Measurements from ENCODE around the gene NT5DC4. TPM values are rescaled to one million over a fixed set of nuclear protein-coding genes. Genes with fewer than 3 reads are reported as not detected.
A peak's percentile ranks its signal among the peaks of the same experiment; 100 is the strongest.

Gene NT5DC4
- total RNA-seq, 2 donors from 2014 or later = not detected

GRCh38 chr2:112733456-112733855 is 12.6 kb downstream of the NT5DC4 start:
- no peaks in the 10 kb centered on the region for H3K9me3 ChIP-seq
- no peaks in the 10 kb centered on the region for H3K4me1 ChIP-seq
- H3K27me3 ChIP-seq = no peaks in the 10 kb centered on the region
- intact Hi-C loops (cut with DNase I) = no loop called here
- TF ChIP-seq, protein P1, sequence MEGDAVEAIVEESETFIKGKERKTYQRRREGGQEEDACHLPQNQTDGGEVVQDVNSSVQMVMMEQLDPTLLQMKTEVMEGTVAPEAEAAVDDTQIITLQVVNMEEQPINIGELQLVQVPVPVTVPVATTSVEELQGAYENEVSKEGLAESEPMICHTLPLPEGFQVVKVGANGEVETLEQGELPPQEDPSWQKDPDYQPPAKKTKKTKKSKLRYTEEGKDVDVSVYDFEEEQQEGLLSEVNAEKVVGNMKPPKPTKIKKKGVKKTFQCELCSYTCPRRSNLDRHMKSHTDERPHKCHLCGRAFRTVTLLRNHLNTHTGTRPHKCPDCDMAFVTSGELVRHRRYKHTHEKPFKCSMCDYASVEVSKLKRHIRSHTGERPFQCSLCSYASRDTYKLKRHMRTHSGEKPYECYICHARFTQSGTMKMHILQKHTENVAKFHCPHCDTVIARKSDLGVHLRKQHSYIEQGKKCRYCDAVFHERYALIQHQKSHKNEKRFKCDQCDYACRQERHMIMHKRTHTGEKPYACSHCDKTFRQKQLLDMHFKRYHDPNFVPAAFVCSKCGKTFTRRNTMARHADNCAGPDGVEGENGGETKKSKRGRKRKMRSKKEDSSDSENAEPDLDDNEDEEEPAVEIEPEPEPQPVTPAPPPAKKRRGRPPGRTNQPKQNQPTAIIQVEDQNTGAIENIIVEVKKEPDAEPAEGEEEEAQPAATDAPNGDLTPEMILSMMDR (IDR thresholded peaks at IDR 0.05) = no peak
- DNase-seq = no peak
- no peak overlapping the region for H3K27ac ChIP-seq
- H3K9ac ChIP-seq (ENCODE audit: low read depth in 2 of 2, low read length in 2 of 2) = no peak overlapping the region
- no peak overlapping the region for H3K4me3 ChIP-seq
- no peaks in the 10 kb centered on the region for H3K36me3 ChIP-seq

DNA sequence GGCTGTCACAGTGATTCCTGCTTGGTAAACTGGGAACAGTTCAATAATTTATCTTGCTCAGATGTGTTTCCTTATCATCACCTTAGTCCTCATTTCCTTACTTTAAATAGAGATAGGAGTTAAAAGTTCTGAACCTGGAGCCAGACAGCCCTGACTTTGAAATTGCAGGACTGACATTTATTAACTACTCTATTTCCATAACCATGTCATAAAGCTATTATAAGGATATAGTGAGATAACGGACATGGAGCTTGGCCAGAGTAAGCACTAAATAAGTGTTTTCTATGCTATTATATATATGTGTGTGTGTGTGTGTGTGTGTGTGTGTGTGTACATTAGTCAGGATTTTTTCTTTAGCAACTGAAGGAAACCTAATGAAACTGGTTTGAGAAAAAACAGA is 13.1 kb downstream of the NT5DC4 start:
- TF ChIP-seq, protein P1 (IDR thresholded peaks at IDR 0.05) = no peak
- DNase-seq = no peak

GRCh38 chr2:112737542-112738232 is 16.9 kb downstream of the NT5DC4 start:
- Histone ChIP-seq H3K9ac (ENCODE audit: low read depth in 2 of 2, low read length in 2 of 2) (no peak overlapping the region), H3K9me3 (no peaks in the 10 kb centered on the region), H3K36me3 (no peaks in the 10 kb centered on the region), H3K4me3 (no peak overlapping the region), H3K27me3 (no peaks in the 10 kb centered on the region), H3K27ac (no peak overlapping the region), H3K4me1 (no peaks in the 10 kb centered on the region)
- DNase-seq = no peak
- intact Hi-C loops (cut with DNase I) = no loop called here
- TF ChIP-seq, protein P1 (IDR thresholded peaks at IDR 0.05) = no peak

More for the DNA sequence above, 13.1 kb downstream of the NT5DC4 start:
- H3K27ac ChIP-seq = no peak overlapping the region
- no peaks in the 10 kb centered on the region for H3K9me3 ChIP-seq
- no peak overlapping the region for H3K9ac ChIP-seq (ENCODE audit: low read depth in 2 of 2, low read length in 2 of 2)
- H3K4me1 ChIP-seq = no peaks in the 10 kb centered on the region
- H3K4me3 ChIP-seq = no peak overlapping the region
- no peaks in the 10 kb centered on the region for H3K36me3 ChIP-seq
- no peaks in the 10 kb centered on the region for H3K27me3 ChIP-seq
- intact Hi-C loops (cut with DNase I) = no loop called here

- no peak for DNase-seq
- no peaks in the 10 kb centered on the region for H3K9me3 ChIP-seq
These were observed 19.7 kb downstream of the NT5DC4 start for GRCh38 chr2:112740527-112740926.

GRCh38 chr2:112749755-112750559 is 29.1 kb downstream of the NT5DC4 start:
- no peaks in the 10 kb centered on the region for H3K9me3 ChIP-seq
- H3K4me3 ChIP-seq = no peak overlapping the region
- intact Hi-C loops (cut with DNase I) = loop anchor here (2.0 to 5.0 kb wide), 3 partner anchors 132 to 207 kb away; no protein-coding TSS in a partner anchor
- no peak overlapping the region for H3K9ac ChIP-seq (ENCODE audit: low read depth in 2 of 2, low read length in 2 of 2)
- TF ChIP-seq, protein P1 (IDR thresholded peaks at IDR 0.05) = peak; percentile 90
- H3K27me3 ChIP-seq = no peaks in the 10 kb centered on the region
- no peaks in the 10 kb centered on the region for H3K36me3 ChIP-seq
- H3K27ac ChIP-seq = no peak overlapping the region
- peak; percentile 80 for DNase-seq
- no peaks in the 10 kb centered on the region for H3K4me1 ChIP-seq

More at GRCh38 chr2:112740527-112740926, 19.7 kb downstream of the NT5DC4 start:
- Histone ChIP-seq H3K4me1 (no peaks in the 10 kb centered on the region), H3K36me3 (no peaks in the 10 kb centered on the region), H3K9ac (ENCODE audit: low read depth in 2 of 2, low read length in 2 of 2) (no peak overlapping the region), H3K27ac (no peak overlapping the region), H3K27me3 (no peaks in the 10 kb centered on the region), H3K4me3 (no peak overlapping the region)
- TF ChIP-seq, protein P1 (IDR thresholded peaks at IDR 0.05) = no peak
- intact Hi-C loops (cut with DNase I) = no loop called here

Data from colonic mucosa (tissue), 4 donors.